NCI-H1694 (cell line): ENCODE data around the gene ILF2.
"Not testable (repeated sequence)": the region's sequence is repeated elsewhere in the genome, so short reads cannot be mapped to it uniquely, and the experiment has no call there.

Source experiments
- DNase-seq: peaks from one replicate; lab custom pipeline; 2025; lab: John Stamatoyannopoulos, UW

The ILF2 gene

DNA sequence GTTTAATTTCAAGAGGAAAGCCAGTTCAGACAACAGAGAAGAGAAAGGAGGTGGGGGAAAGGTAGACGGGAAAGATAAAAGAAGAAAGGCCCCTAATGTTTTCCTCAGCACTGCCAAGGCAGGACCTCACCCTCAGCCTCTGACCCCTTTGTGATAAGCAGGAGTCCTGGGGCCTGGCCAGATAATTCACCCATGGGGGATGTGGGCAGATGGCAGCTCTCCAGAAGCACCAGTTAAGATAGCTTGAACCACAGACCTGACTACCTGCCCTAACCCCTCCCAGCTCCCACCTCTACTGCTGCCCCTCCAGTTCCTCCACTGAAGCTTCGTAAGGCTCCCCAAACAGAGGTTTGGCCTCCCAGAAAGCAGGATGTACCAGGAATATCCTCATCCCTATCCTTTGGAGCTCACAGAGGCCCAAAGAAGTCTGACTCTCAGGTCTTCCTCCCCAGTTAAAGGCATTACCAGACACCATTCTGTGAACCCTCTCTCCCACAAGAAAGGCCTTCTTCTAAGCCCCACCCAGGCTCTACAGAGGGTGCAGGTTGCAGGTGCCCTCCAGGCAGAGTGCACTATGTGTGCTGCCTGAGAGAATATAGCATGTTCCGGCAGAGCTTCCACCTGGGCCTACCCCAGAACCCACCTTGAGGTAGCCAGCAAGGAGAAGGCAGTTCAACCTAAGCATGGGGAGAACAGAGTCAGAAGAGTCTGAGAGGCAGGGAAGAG lies 21.5 kb downstream of the ILF2 start:
- DNase-seq, result no peak

DNA sequence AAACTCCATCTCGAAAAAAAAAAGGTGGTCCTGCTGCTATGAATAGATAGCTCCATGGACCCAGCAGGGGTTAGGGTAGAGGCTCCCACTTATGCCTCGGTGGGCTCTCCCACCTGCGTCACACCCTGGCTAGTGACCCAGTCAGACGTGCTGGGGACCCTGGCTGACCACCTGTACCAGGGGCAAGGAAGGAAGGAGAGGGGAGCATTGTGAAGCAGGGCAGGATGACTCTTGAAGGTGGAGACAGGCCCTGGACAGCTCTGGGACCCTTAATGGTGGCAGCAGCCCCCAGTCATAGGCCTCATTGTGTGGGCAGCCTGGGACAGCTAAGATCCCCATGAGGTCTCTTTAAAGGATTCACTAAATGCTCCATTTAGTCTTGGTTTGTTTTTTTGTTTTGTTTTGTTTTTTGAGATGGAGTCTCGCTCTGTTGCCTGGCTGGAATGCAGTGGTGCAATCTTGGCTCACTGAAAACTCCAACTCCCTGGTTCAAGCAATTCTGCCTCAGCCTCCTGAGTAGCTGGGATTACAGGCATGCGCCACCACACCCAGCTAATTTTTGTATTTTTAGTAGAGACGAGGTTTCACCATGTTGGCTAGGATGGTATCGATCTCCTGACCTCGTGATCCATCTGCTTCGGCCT lies 22.7 kb downstream of the ILF2 start:
- no peak for DNase-seq

DNA sequence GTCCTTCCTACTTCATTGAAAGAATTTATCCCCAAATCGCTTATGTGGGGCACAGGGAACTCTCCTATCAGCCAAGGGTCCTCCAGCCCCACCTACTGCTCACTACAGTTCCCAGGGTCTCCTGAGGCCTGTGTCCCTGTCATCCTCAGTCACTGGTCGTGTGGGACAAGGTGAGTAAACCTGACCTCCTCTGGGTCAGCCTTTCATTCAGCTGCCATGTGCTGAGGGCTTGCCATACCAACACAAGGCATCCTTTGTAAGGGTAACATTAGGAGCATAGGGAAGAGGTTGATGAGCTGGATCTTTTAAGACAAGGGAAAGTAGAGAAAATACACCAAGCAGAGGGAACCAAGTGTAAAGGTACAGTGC lies 23.5 kb downstream of the ILF2 start:
- DNase-seq, result no peak

DNA sequence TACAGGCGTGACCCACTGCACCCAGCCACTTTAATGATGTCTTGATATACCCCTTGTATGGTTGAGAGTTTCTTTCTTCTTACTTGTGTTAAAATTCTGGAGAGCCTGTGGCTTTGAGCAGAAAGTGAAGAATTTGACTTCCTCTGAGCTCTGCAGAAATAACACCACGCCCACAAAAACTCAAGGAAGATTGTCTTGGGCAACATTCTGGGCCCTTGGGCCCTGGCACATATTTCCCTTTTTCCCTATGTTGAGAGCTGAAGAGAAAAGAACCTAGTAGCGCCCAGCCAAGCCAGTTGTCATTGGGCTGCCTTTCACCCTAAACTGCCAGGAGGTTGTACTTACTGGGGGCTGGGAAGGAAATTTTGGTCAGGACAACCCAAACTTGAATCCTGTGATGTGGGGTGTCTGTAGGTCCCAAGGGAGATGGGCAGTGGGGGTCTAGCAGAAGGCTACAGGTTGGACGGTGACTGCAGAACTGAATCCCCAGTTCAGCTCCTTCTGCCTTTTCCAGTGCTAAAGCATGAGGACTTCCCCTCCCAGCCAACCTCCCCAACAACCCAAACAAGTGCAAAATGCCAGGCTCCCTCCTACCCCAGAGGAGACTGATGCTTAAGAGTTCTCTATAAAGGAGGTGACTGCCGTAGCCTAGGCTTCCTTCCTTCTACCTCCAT lies 24.0 kb downstream of the ILF2 start:
- DNase-seq, result no peak

DNA sequence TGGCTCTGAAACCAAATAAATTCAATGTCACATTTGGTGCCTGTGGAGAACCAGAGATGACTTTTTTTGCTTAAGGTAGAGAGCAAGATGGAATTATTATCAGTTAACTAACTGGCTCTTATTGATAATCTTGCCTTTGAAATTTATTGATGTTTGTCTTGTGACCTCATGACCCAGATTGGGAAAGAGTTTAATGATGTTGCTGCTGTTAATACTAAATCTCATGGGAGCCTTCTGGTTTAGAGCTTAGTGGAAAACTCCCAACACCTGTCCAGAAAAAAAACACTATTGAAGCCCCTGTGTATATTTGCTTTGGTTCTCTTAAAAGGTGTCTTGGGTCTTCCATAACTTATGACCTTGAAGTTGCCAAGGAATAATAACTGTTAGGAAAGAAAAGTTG lies 27.0 kb downstream of the ILF2 start:
- no peak for DNase-seq

DNA sequence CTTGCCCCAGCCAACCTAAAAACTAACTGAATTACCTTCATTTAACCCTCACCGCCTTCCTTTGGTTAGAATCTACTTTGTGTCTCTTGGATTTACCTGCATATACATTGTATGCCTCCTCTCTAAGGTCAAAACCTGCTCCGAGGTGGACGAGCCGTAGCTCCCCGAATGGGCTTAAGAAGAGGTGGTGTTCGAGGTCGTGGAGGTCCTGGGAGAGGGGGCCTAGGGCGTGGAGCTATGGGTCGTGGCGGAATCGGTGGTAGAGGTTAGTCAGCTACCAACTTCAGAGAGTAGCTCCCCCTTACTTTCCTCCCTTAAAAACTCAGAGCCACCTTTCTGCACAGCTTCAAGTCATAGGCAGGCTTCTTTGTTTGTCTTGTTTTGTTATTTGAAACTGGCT lies 27.7 kb downstream of the ILF2 start:
- DNase-seq, result no peak

DNA sequence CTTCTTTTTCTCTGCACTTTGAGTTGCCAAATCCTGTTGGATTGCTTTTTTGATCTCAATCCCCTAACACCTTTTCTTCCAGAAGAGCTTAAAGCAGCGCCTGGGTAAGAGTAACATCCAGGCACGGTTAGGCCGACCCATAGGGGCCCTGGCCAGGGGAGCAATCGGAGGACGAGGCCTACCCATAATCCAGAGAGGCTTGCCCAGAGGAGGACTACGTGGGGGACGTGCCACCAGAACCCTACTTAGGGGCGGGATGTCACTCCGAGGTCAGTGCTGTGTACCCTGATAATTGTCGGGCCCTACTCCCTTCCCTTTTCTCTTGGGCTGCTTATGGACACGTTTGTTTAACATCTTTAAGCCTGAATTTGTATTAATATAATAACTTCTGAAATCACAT lies 28.6 kb downstream of the ILF2 start:
- no peak for DNase-seq

DNA sequence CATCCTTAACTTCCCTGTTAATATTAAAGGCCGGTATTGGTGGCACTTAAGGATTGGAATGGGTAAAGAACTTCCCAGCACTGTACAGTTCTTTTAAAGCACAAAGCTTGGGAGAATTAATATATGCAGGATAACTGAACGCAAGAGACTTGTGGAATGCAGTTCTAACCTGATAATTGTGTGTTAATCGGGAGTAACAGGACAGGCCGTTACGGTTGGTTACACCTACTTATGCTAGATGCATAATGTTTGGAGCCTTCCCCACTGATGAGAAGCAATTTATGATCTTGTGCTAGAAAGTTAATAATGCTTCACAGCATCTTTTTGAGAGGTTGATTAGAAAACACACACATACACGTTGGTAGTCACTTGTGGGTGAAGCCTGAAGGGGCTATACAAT lies 29.9 kb downstream of the ILF2 start:
- no peak for DNase-seq

DNA sequence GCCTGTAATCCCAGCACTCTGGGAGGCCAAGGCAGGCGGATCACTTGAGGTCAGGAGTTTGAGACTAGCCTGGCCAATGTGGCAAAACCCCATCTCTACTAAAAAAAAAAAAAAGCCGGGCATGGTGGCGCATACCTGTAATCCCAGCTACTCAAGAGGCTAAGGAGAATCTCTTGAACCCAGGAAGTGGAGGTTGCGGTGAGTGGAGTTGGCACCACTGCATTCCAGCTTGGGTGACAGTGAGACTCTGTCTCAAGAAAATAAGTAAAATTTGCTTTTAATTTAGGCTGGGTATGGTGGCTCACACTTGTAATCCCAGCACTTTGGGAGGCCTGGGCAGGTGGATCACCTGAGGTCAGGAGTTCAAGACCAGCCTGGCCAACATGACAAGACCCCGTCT lies 30.6 kb downstream of the ILF2 start:
- not testable (repeated sequence) for DNase-seq

DNA sequence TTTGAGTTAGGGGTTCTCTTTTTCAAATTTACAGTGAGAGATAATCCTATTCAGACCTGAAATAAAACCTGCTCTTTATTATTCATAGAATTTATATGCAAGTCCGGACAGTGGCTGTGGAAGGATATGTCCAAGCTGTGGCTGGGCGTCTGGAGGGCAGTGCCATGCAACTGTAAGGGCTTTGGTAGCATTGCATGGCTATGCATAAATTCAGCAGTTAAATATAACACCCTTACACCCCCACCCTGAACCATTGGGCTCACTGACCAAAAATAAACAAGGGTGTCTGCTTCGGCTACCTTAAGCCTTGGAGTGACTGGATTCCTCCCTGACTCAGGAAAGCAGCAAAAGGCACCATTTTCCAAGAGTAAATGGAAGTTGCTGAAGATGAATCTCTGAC lies 31.5 kb downstream of the ILF2 start:
- no peak for DNase-seq

DNA sequence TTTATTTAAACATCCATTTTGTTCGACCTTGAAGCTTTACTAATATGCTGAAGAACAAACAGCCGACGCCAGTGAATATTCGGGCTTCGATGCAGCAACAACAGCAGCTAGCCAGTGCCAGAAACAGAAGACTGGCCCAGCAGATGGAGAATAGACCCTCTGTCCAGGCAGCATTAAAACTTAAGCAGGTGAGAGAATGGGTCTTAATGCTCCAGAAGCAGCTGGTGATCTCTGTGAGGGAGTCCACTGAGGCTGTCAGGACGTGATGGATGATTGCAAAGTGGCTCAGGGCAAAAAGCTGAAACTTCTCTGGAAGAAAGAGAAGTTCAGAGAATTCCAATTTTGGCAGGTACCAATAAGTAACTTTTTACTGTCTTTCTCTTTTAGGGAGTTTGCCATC lies 32.5 kb downstream of the ILF2 start:
- no peak for DNase-seq

DNA sequence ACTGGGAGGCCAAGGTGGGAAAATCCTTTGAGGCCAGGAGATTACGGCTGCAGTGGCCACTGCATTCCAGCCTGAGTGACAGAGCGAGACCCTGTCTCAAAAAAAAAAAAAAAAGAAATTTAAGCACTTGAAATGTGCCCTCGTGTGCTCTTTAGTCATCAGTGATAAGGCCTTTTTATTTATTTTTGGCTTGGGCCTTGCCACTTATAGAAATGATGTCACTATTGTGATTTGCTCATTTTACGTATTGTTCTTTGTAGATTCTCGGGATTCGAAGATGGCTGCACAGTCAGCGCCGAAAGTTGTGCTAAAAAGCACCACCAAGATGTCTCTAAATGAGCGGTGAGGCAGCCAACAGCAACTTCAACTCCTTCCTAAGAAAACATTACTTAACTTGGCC lies 34.5 kb downstream of the ILF2 start:
- DNase-seq, result no peak

DNA sequence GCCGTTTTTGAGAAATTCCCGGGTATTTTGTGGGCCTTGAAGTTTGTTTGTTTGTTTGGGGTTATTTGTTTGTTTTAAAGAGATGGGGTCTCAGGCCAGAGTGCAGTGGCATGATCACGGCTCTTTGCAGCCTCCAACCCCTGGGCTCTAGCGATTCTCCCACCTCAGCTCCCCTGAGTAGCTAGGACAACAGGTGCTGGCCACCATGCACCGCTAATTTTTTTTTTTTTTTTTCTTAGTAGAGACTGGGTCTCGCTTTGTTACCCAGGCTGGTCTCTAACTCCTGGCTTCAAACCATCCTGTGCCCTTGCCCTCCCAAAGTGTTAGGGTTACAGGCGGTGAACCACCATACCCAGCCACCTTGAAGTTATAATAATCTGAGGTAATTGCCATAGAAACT lies 34.9 kb downstream of the ILF2 start:
- no peak for DNase-seq

DNA sequence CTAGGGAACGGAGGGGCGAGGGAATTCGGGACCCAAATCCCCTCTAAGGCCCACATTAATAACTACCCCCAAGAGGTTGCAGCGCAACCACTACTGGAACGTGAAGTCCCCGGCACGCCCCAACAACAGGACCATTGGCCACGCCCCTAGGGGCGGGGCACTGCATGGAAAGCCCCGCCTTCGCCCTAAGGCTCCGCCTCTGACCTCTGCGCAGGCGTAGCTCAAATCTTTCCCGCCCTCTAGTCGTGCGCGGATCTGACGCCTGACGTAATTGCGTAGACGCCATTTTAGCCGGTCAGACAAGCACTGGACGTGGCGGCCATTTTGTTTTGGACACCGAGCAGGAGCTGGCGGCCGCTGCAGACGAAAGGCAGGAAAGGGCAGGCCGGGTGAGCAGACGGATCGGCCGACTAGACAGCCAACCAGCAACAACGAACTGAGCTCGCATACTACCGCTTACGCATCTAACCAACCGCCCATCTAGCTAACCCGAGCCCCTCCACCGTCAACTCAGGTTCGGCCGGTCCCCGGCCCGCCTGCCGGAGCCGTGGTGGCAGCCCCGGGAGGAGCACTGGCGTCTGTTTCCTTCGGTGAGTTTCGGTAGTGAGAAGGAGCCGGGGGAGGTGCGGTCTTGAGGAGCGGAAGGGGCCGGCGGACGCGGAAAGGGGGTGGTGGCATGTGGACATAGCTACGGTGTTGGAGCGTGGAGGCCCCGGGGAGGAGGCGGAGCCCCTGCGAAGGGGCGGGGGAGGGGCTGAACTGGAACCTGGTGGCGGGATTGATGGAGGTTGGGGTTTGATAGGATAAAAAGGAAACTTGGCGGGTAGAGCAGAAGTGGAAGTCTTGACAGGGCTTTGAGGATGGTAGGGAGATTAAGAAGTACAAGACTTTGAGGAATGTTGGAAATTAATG lies 36.8 kb downstream of the ILF2 start, which contains the start of gene CHTOP:
Gene CHTOP (plus strand): TSS at position 313 of the 912 bp plus-strand sequence. CDS start 2,523 bp downstream, outside the sequence.
- peak; percentile 98 for DNase-seq

DNA sequence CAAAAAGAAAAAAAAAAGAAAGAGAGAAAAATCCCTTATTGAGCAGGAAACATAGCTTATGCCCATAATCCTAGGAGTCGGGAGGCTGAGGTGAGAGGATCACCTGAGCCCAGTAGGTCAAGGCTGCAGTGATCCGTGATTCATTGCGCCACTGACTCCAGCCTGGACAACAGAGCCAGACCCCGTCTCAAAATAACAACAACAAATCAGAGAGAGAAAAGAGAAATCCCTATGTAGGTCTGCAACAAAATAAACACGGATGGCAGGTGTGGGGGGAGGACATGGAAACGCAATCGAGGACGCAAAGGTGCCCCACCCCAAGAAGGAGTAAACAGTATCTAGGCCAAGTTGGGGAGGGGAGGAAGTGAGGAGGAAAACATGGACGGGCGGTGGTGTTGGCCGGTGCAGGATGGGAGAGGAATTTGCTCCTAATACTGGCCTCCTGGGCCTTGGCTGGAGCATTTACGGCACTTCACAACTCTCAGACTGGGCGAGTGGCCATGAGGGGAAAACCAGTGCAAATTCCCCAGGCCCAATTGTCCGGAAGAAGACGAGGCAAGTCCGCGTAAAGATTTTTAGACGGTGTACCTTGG lies 37.5 kb downstream of the ILF2 start:
- no peak for DNase-seq

DNA sequence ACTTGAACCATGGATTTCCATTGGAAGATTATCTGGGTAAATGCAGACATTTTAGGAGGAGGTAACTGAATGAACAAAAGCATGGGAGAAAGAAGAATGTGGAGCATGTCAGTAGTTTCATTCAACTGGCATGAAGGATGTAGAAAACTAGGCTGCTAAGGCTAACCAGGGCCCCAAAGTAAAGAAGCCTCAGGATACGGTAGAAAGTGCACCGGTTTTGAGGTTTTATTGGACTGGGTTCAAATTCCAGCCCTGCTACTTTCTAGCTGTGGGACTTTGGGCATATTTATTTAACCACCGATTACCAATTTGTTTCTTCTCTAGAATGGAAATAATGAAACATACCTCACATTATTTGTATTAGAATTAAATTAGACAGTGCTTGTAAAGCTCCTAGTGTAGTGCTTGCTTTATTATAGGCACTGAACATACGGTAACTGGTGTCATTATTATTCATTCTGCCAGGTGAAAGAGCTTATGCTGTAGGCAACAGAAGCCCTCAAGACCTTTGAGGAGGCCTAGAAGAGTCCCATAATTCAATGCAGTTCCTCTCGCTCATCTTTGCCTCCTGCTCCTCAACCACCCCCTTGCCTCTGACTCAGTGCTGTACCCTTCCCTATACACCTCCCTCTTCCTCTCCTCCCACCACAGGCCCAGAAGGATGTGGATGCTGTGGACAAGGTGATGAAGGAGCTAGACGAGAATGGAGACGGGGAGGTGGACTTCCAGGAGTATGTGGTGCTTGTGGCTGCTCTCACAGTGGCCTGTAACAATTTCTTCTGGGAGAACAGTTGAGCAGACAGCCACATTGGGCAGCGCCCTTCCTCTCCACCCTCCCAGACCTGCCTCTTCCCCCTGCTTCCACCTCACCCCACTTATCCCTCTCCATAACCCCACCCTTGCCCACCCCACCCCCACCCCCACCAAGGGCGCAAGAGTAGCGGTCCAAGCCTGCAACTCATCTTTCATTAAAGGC lies 39.5 kb downstream of the ILF2 start:
- DNase-seq, result no peak

DNA sequence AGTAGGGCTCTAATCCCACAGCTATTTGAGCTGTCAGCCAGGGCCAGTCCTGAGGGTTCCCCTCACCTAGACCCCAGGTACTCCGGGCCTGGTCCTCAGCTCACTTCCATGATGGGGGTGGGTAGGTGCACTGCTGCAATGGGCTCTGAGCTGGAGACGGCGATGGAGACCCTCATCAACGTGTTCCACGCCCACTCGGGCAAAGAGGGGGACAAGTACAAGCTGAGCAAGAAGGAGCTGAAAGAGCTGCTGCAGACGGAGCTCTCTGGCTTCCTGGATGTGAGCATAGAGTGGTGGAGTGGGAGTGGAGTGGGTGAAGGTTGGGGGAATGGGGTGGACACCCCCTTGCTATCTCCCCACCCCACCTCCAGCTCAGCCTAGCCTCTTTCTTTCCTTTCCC lies 40.4 kb downstream of the ILF2 start:
- no peak for DNase-seq

DNA sequence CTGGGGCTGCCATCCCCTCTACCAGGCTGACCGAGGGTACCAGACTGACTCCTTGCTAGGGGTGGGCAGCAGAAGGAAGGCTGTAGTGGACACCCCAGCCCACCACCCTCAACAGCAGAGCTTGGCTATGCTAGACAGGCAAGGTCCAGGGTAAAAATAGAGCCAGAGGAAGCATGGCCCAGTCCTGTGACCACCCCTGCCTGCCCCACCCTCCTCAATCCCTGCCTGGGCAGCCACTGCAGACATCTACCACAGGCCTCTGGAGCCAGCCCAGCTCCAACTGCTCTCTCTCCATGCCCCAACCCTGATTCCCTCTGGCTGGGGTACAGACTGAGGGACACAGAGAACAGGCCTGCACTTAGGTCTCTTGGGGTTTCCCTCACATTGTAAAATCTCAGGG lies 40.8 kb downstream of the ILF2 start:
- DNase-seq, result no peak

DNA sequence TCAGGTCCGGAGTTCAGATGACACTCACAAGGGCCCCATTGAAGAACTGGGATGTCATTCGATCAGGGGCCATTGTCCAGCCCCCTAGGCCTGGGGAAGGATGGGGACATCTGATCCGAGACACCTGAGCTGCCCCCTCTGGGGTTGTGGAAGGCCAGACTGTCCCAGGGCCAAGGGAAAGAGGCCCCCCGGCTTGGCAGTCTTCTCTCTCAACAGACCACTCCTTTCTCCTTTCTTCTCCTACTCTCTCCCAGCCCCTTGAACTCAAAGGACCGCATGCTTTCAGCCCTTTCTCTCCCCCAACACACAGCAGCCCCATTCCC lies 41.5 kb downstream of the ILF2 start:
- DNase-seq, result no peak

DNA sequence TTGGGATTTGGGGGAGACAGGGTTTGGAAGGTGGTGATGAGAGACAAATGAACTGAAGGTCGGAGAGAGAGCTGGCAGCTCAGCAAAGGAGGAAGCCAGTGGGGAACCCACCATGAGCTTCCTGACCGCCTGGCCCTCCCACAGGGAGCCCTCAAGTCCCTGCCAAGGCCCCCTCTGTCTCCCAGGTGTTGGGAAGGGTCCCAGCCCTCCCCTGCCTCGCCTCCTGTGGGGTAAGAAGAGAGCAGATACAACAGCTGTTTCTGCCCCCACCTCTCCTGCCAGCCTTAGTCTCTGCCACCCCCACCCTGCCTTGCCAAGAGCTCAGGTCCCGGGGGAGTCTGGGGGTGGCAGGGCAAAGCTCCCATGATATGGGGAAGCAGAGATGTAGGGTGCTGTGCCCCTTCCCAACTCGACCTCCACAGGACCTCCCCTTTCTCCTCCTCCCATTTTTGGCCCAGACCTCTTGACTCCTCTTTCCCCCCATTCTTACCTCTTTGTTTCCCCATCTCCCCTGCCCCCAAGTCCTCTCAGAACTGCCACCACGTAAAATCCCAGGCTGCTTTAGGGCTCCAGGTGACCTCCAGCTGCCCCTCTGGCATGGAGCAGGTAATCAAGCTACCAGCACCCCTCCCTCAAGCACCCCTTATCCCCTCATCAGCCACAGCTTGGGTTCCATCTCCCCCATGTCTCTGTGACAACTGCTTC lies 42.0 kb downstream of the ILF2 start:
- DNase-seq, result no peak
